Measurements from ENCODE around the gene SSH2. TPM values are rescaled to one million over a fixed set of nuclear protein-coding genes. Genes with fewer than 3 reads are reported as not detected.

The SSH2 gene
- total and polyA plus RNA-seq, 9 of the 15 experiments (the other 6 are each of a cell fraction or from before 2014, with no cell fraction given): 3.9 to 16.1 (median 10.2) TPM

DNA sequence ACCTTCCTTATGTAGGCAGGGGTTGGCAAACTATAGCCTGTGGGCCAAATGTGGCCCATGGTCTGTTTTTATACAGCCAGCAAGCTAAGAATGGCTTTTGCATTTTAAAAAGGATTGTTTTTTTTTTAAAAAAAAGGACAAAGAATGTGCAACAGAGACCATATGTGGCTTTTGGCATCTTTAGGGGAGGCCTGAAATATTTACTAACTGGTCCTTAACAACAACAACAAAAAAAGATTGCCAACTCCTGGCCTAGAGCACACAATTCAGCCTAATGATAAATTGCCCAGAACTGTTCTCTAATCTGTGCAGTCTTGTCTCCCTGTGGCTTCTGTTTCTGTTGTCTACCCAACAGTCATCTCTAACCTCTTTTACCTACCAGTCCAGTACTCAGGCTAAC, 67.1 kb downstream of the SSH2 start (continued):
- TF ChIP-seq, protein P1, sequence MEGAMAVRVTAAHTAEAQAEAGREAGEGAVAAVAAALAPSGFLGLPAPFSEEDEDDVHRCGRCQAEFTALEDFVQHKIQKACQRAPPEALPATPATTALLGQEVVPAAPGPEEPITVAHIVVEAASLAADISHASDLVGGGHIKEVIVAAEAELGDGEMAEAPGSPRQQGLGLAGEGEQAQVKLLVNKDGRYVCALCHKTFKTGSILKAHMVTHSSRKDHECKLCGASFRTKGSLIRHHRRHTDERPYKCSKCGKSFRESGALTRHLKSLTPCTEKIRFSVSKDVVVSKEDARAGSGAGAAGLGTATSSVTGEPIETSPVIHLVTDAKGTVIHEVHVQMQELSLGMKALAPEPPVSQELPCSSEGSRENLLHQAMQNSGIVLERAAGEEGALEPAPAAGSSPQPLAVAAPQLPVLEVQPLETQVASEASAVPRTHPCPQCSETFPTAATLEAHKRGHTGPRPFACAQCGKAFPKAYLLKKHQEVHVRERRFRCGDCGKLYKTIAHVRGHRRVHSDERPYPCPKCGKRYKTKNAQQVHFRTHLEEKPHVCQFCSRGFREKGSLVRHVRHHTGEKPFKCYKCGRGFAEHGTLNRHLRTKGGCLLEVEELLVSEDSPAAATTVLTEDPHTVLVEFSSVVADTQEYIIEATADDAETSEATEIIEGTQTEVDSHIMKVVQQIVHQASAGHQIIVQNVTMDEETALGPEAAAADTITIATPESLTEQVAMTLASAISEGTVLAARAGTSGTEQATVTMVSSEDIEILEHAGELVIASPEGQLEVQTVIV (CRISPR knock-in tag; IDR thresholded peaks at IDR 0.05; ENCODE audit: borderline replicate concordance): no peak
- TF ChIP-seq ZKSCAN3 (CRISPR knock-in tag; IDR thresholded peaks at IDR 0.05): no peak

DNA sequence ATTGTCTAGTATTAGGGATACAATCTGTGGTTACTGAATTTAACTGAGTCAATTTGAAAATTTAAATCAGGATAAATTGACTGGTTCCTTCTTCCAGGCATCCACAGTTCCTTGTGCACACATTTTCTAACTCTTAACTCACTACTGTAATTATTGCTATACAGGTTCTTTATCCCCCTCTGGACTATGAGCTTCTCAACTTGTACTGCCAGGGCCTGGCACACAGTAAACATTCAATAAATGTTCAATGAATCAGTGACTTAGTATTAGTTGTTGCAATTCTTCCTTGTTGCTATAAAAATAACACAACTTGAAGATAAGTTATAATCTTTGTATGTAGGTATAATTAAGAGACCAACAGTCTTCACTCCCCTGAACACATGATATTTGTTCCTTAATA, 67.9 kb downstream of the SSH2 start:
- in situ Hi-C loops (cut with MboI): loop anchor here (5.0 kb wide), 1 partner anchor 50 kb away; no protein-coding TSS in a partner anchor
- no peak for FAIRE-seq
- H3K4me1 ChIP-seq (replicated peaks in 1 of 2; ENCODE audit: control insufficient read depth in 2 of 2, insufficient read depth in 2 of 2, low read length in 2 of 2): no peaks in the 10 kb centered on the region; a peak in 1 of 5 replicates
- no TSS peak for BruUV-seq (replicated peaks)
- ChIA-PET POLR2A (no interaction called here), CTCF (ENCODE audit: low intra/inter-chr PET ratio) (no interaction called here)
- ATAC-seq: no peak
- no peak overlapping the region for H3K9ac ChIP-seq (ENCODE audit: insufficient read depth in 1 of 2, low read depth in 2 of 2, low read length in 2 of 2)
- H2AFZ ChIP-seq (ENCODE audit: low read depth, low read length): no peak overlapping the region
- H3K4me3 ChIP-seq: no peak overlapping the region
- H3K4me2 ChIP-seq (ENCODE audit: insufficient read depth, low read length): no peak overlapping the region
- no peaks in the 10 kb centered on the region for H3K79me2 ChIP-seq (ENCODE audit: control insufficient read depth, insufficient read depth, low read length)
- no peak for DNase-seq (ENCODE audit: extremely low read depth in 1 of 4, low spot score in 3 of 4)
- no peaks in the 10 kb centered on the region for H4K20me1 ChIP-seq (replicated peaks; ENCODE audit: control insufficient read depth, insufficient read depth, low read length)
- H3K36me3 ChIP-seq (ENCODE audit: control insufficient read depth, insufficient read depth, low read length): no peaks in the 10 kb centered on the region
- no peak overlapping the region for H3K27ac ChIP-seq (ENCODE audit: extremely low read depth, low read depth, low read length)
- H3K27me3 ChIP-seq (ENCODE audit: control insufficient read depth in 2 of 2, insufficient read depth in 2 of 2, low read length in 2 of 2): no peaks in the 10 kb centered on the region
- no peaks in the 10 kb centered on the region for H3K9me3 ChIP-seq (replicated peaks; ENCODE audit: control insufficient read depth, insufficient read depth, low read depth, low read length)
- intact Hi-C loops (cut with micrococcal nuclease): no loop called here
- H3K9me1 ChIP-seq (ENCODE audit: control insufficient read depth, insufficient read depth, low read length): no peaks in the 10 kb centered on the region
- TF ChIP-seq CHCHD3 (CRISPR knock-in tag; IDR thresholded peaks at IDR 0.05) (no peak), PRPF4 (IDR thresholded peaks at IDR 0.05; ENCODE audit: insufficient read depth, low read depth, low read length, poor library complexity, severe bottlenecking) (no peak), C11orf30 (IDR thresholded peaks at IDR 0.05; ENCODE audit: low read depth) (no peak), ZFP1 (CRISPR knock-in tag; IDR thresholded peaks at IDR 0.05) (no peak), ZNF589 (CRISPR knock-in tag; IDR thresholded peaks at IDR 0.05; ENCODE audit: low read depth) (no peak), HOMEZ (CRISPR knock-in tag; IDR thresholded peaks at IDR 0.05) (no peak), MAX (CRISPR knock-in tag; IDR thresholded peaks at IDR 0.05) (no peak), ZNF184 (CRISPR knock-in tag; IDR thresholded peaks at IDR 0.05) (no peak), HNRNPK (IDR thresholded peaks at IDR 0.05; ENCODE audit: low read depth, low read length, poor library complexity, severe bottlenecking) (no peak), FIP1L1 (IDR thresholded peaks at IDR 0.05; ENCODE audit: low read depth, low read length, poor library complexity, severe bottlenecking) (no peak), SNAPC5 (CRISPR knock-in tag; IDR thresholded peaks at IDR 0.05) (no peak), EP400 (IDR thresholded peaks at IDR 0.05) (no peak), RBBP5 (IDR thresholded peaks at IDR 0.05; ENCODE audit: borderline replicate concordance, insufficient read depth, low read length, poor library complexity, severe bottlenecking) (no peak), YBX1 (IDR thresholded peaks at IDR 0.05) (no peak)
- TF ChIP-seq, protein P2, sequence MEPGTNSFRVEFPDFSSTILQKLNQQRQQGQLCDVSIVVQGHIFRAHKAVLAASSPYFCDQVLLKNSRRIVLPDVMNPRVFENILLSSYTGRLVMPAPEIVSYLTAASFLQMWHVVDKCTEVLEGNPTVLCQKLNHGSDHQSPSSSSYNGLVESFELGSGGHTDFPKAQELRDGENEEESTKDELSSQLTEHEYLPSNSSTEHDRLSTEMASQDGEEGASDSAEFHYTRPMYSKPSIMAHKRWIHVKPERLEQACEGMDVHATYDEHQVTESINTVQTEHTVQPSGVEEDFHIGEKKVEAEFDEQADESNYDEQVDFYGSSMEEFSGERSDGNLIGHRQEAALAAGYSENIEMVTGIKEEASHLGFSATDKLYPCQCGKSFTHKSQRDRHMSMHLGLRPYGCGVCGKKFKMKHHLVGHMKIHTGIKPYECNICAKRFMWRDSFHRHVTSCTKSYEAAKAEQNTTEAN (CRISPR knock-in tag; IDR thresholded peaks at IDR 0.05): no peak
